ENCODE measurements around the gene PRTN3. TPM values are rescaled to one million over a fixed set of nuclear protein-coding genes. Genes with fewer than 3 reads are reported as not detected.

Gene PRTN3
- polyA plus RNA-seq, 1 of the 3 experiments (the other 2 are of a cell fraction): not detected

GRCh38 chr19:831407-832369, 9.1 kb upstream of the PRTN3 start (continued):
- TF ChIP-seq IRF3 (IDR thresholded peaks at IDR 0.05; ENCODE audit: low read depth, low read length): no peak
- no peak for TF ChIP-seq RXRA (IDR thresholded peaks at IDR 0.05; ENCODE audit: borderline replicate concordance, low read depth)
- TF ChIP-seq TAF1 (IDR thresholded peaks at IDR 0.05; ENCODE audit: borderline replicate concordance, low read depth, low read length): no peak
- TF ChIP-seq GABPA (IDR thresholded peaks at IDR 0.05; ENCODE audit: low read depth): no peak

- peaks cover 5% of the 10 kb centered on the region for H3F3A ChIP-seq (replicated peaks; ENCODE audit: insufficient read depth)
- H3K27me3 ChIP-seq (ENCODE audit: insufficient read depth): peaks cover 82% of the 10 kb centered on the region
- no peaks in the 10 kb centered on the region for H3K9me2 ChIP-seq
- no peaks in the 10 kb centered on the region for H4K20me1 ChIP-seq (ENCODE audit: insufficient read depth)
- no peak overlapping the region for H3K4me2 ChIP-seq
- H3K4me3 ChIP-seq (ENCODE audit: low read depth in 2 of 2, low read length in 1 of 2): no peak overlapping the region
- no peaks in the 10 kb centered on the region for H3K36me3 ChIP-seq (replicated peaks in 1 of 2; ENCODE audit: control insufficient read depth in 1 of 2, insufficient read depth in 2 of 2, low read length in 1 of 2)
- DNase-seq: no peak
- H3K79me2 ChIP-seq (ENCODE audit: insufficient read depth): no peaks in the 10 kb centered on the region
- CTCF ChIA-PET: no interaction called here
- no peak overlapping the region for H2AFZ ChIP-seq (ENCODE audit: low read depth)
- no peak for TF ChIP-seq EZH2phosphoT487 (IDR thresholded peaks at IDR 0.05; ENCODE audit: borderline replicate concordance, low read depth)
- TF ChIP-seq NFIC (IDR thresholded peaks at IDR 0.05; ENCODE audit: borderline replicate concordance): no peak
- no peak for TF ChIP-seq RCOR1 (IDR thresholded peaks at IDR 0.05; ENCODE audit: low read length)
- TF ChIP-seq USF2 (IDR thresholded peaks at IDR 0.05; ENCODE audit: borderline replicate concordance, low read depth, low read length): no peak
- TF ChIP-seq GABPA (IDR thresholded peaks at IDR 0.05; ENCODE audit: low read depth): no peak
- TF ChIP-seq POLR2AphosphoS5 (IDR thresholded peaks at IDR 0.05; ENCODE audit: low read depth, low read length): no peak
- no peak for TF ChIP-seq GATA2 (CRISPR knock-in tag; IDR thresholded peaks at IDR 0.05)
- TF ChIP-seq EP300 (IDR thresholded peaks at IDR 0.05; ENCODE audit: borderline replicate concordance in 1 of 2, low read depth in 1 of 2, low read length in 1 of 2): no peak
- no peak for TF ChIP-seq CHD2 (IDR thresholded peaks at IDR 0.05; ENCODE audit: low read length, partially characterized antibody)
- no peak for TF ChIP-seq NRF1 (IDR thresholded peaks at IDR 0.05; ENCODE audit: low read depth, low read length)
- H3K9ac ChIP-seq: no peak overlapping the region
- WGBS (ENCODE audit: low lambda C conversion rate): 48% methylated on average over 20 of the region's 24 CpGs
- POLR2A ChIA-PET: no interaction called here
- H3K4me1 ChIP-seq (ENCODE audit: control insufficient read depth in 1 of 2, insufficient read depth in 2 of 2, low read depth in 1 of 2, low read length in 1 of 2): no peaks in the 10 kb centered on the region
- H3K27ac ChIP-seq (ENCODE audit: low read depth in 2 of 2, low read length in 1 of 2): no peak overlapping the region
- no peaks in the 10 kb centered on the region for H3K9me3 ChIP-seq
Measured at GRCh38 chr19:834216-834615, 6.6 kb upstream of the PRTN3 start.

Data from SK-N-SH (cell line).